ENCODE data around the gene LRP3.
"Not testable (repeated sequence)": the region's sequence is repeated elsewhere in the genome, so short reads cannot be mapped to it uniquely, and the experiment has no call there.

DNA sequence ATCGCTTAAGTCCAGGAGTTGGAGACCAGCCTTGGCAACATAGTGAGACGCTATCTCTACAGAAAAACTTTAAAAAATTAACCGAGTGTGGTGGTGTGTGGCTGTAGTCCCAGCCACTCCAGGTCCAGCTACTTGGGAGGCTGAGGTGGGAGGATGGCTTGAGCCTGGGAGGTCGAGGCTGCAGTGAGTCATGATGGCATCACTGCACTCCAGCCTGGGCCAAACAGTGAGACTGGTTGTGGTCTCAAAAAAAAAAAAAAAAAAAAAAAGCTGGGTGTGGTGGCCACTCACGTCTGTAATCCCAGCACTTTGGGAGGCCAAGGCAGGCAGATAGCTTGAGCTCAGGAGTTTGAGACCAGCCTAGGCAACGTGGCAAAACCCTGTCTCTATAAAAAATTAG is 28.1 kb upstream of the LRP3 start:
- TF ChIP-seq, protein P1, sequence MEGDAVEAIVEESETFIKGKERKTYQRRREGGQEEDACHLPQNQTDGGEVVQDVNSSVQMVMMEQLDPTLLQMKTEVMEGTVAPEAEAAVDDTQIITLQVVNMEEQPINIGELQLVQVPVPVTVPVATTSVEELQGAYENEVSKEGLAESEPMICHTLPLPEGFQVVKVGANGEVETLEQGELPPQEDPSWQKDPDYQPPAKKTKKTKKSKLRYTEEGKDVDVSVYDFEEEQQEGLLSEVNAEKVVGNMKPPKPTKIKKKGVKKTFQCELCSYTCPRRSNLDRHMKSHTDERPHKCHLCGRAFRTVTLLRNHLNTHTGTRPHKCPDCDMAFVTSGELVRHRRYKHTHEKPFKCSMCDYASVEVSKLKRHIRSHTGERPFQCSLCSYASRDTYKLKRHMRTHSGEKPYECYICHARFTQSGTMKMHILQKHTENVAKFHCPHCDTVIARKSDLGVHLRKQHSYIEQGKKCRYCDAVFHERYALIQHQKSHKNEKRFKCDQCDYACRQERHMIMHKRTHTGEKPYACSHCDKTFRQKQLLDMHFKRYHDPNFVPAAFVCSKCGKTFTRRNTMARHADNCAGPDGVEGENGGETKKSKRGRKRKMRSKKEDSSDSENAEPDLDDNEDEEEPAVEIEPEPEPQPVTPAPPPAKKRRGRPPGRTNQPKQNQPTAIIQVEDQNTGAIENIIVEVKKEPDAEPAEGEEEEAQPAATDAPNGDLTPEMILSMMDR (conservative IDR thresholded peaks at IDR 0.05; ENCODE audit: low read depth, low read length): not testable (repeated sequence)
- not testable (repeated sequence) for TF ChIP-seq EZH2 (IDR thresholded peaks at IDR 0.05; ENCODE audit: borderline replicate concordance, low read depth, low read length, poor library complexity, severe bottlenecking)

Measured in A673 (cell line).